HG02885 (cell line): ENCODE results near the gene ERI2.

Experiments
- ATAC-seq: cut with Tn5 transposase; IDR thresholded peaks from one replicate; pipeline ENCODE4 v1.9.1; 2021; ENCODE audit warnings: mild to moderate bottlenecking; ENCODE audit not compliant: unreplicated experiment, poor library complexity

Gene ERI2

GRCh38 chr16:20806168-20807050 lies at the start of gene ERI2, which contains the start of gene REXO5:
TSS of gene ERI2 (minus strand) at chr16:20806472. CDS start at chr16:20806430, 42 bp downstream.
TSS of gene REXO5 (plus strand) at chr16:20806527. CDS start at chr16:20806954, 427 bp downstream.
- ATAC-seq, result peak; percentile 86

GRCh38 chr16:20854963-20855362 lies 48.7 kb upstream of the ERI2 start:
- no peak for ATAC-seq

GRCh38 chr16:20853981-20854620 lies 47.8 kb upstream of the ERI2 start:
- no peak for ATAC-seq

- no peak for ATAC-seq
Measured at GRCh38 chr16:20853143-20853542, 46.9 kb upstream of the ERI2 start.

GRCh38 chr16:20851601-20852000 lies 45.3 kb upstream of the ERI2 start:
- ATAC-seq, result no peak

GRCh38 chr16:20850981-20851380 lies 44.7 kb upstream of the ERI2 start:
- ATAC-seq, result no peak

GRCh38 chr16:20849589-20850390 lies 43.5 kb upstream of the ERI2 start:
- no peak for ATAC-seq

GRCh38 chr16:20847550-20847949 lies 41.3 kb upstream of the ERI2 start:
- ATAC-seq, result no peak

- ATAC-seq, result no peak
Measured at GRCh38 chr16:20846551-20846950, 40.3 kb upstream of the ERI2 start.

GRCh38 chr16:20846030-20846429 lies 39.8 kb upstream of the ERI2 start:
- ATAC-seq, result no peak

GRCh38 chr16:20844588-20844987 lies 38.3 kb upstream of the ERI2 start:
- no peak for ATAC-seq

- ATAC-seq, result no peak
Measured at GRCh38 chr16:20844054-20844453, 37.8 kb upstream of the ERI2 start.

- ATAC-seq, result no peak
Measured at GRCh38 chr16:20839504-20839903, 33.2 kb upstream of the ERI2 start.

GRCh38 chr16:20838240-20838639 lies 32.0 kb upstream of the ERI2 start:
- no peak for ATAC-seq

- ATAC-seq, result no peak
Measured at GRCh38 chr16:20833086-20833485, 26.8 kb upstream of the ERI2 start.

GRCh38 chr16:20830372-20830771 lies 24.1 kb upstream of the ERI2 start:
- ATAC-seq, result no peak

- ATAC-seq, result no peak
Measured at GRCh38 chr16:20829536-20829935, 23.3 kb upstream of the ERI2 start.

- ATAC-seq, result no peak
Measured at GRCh38 chr16:20826039-20826566, 19.8 kb upstream of the ERI2 start.

GRCh38 chr16:20822521-20823325 lies 16.5 kb upstream of the ERI2 start:
- ATAC-seq, result no peak

GRCh38 chr16:20821682-20822081 lies 15.4 kb upstream of the ERI2 start:
- no peak for ATAC-seq
